GM18519 (cell line): ENCODE results near the gene DNAJB4.

Experiments used
- ATAC-seq: cut with Tn5 transposase; IDR thresholded peaks from one replicate; pipeline ENCODE4 v1.9.1; 2021; ENCODE audit warnings: mild to moderate bottlenecking, moderate library complexity; ENCODE audit not compliant: unreplicated experiment, low FRiP score

DNAJB4 gene

DNA sequence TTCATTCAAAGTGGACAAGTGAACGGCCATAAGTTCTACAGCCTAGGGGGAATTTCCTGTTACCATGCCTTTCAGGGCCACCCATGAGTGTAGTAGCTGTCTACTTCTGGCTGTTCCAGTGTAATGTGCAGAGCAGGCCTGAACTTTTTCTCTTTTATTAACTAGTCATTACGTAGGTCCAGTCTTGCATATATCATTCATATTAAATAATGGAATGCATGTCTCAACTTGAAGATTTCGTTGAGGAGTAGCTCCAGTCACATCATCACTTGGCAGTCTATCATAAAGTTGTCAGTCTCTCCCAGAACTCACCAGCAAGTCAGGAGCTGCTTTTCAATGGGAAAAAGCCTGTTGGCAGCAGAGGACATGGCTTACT is 29.0 kb downstream of the DNAJB4 start:
- no peak for ATAC-seq

DNA sequence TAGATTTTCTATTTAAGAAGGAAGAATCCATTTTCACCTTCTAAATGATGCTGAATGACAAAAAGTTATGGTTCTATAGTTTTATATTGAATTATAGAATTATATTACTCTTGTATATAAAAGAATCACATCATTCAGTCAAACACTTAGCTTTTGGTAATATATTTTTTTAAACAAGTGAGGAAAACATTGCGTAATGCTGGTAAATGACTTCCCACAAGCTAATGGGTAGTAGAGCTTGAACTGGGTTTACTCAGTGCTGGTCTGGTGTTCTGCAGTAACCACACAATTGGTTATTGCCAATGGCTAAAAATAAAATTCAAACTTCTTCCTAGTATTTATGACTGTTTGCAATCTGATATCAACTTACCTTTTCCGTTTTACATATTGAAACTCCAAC is 30.4 kb downstream of the DNAJB4 start:
- no peak for ATAC-seq

- ATAC-seq, result no peak
These were observed 31.7 kb downstream of the DNAJB4 start for GRCh38 chr1:78036450-78036849.

DNA sequence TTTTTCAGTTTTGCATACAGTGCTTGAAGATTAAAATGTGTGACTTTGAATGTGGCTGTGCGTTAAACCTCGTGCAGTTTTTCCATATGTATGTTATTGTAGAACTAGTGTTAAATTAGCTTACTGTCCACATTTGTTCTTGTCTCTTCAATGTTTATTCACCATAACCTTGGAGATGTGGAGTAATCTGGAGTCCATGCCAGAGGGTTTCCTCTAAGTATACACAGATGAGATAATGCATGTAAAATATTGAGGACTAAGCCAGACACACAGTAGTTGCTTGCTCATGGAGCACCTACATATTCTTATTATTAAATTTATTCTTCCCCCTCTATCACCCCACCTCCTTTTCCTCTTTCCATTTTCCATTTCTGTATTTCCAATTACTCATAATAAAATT is 33.3 kb downstream of the DNAJB4 start:
- no peak for ATAC-seq

DNA sequence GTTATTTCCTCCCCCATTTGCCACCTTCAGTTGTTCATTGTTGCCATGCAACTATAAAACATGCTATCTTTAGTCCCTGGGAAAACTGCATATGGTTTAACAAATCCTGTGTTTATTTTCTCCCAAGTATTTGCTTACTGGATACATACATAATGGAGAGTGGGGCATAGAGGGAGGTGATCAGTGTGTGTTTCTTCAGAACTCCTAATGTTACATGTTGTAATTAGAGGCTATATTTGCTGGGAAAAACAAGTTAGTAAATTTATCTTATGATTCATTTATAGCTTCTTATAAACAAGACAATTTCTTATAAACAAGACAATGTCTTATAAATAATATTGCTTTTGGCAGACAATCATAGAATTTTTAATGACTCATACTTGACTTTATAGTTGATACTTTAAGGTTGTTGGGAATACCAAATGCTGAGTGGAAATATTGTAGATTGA is 33.8 kb downstream of the DNAJB4 start:
- ATAC-seq, result no peak

- ATAC-seq, result peak; percentile 43
These were observed 35.8 kb downstream of the DNAJB4 start for GRCh38 chr1:78040484-78041089.

DNA sequence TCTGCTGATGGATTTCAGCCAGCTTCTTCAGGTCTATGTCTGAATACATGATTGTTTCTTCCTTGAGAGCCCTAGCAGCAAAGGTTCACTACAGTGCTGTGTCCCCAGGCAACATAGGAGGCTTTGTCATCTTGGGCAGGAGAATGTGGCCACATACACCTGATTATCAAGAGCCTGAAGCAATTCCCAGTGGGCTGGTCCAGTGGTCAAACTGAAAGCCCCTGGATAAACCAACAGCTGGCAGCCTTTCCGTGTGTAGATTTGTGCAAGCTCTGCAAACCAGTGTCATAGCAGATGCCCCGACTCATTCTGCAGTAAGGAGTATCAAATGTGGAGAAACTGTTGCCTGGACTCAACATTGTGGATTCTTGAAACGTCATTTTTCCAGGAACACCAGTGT is 38.7 kb downstream of the DNAJB4 start:
- ATAC-seq, result no peak

DNA sequence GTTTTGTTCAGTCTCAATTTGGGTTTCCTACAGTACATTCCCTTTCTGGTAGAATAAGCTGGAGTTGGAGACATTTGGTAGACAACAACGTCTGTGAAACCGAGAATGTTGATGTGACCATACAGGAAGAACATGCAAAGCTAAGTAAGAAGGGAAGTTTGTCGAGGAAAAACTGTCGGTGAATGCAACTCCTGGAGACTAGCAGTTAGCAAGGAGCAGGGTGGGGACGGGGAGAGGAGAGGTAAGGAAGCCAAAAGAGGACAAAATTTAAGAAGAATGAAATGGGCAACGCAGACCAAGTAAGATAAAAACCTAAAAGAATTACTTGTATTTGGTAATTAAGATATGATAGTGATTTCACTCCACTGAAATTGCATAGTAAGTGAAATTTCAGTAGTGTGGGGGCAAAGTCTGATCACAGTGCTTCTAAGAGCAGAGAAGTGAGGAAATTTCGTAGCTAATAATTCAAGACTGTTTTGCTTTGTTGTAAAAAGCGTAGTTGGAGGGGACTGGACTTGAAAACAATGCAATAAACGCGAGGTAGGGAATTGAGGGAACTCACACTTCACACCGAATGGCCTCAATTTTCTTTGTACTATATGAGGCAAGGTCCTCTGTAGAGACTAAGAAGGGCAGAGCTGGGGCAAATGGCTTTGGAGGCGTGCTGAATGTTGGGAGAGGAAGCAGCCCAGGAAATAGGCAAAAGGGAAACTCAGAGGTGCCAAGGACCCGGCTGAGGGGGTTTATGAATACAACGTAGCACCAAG is 40.2 kb downstream of the DNAJB4 start:
- ATAC-seq, result no peak

DNA sequence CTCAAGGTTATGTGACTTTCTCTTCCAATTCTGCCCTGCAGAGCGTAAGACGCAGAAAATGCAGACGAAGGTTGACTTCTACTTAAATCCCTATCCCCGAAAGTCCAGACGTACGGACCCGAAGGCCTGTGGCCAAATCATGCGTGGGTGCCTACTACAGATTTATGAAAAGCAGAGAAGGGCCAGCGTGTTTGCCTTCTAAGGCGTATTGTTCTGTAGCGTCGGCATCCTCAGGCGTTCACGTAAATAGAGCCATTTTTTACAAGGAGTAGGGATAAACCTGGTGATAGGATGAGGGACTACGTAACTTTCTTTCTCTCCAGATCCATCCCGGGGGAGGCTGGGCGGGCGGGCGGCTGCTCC is 40.8 kb downstream of the DNAJB4 start:
- ATAC-seq, result no peak

DNA sequence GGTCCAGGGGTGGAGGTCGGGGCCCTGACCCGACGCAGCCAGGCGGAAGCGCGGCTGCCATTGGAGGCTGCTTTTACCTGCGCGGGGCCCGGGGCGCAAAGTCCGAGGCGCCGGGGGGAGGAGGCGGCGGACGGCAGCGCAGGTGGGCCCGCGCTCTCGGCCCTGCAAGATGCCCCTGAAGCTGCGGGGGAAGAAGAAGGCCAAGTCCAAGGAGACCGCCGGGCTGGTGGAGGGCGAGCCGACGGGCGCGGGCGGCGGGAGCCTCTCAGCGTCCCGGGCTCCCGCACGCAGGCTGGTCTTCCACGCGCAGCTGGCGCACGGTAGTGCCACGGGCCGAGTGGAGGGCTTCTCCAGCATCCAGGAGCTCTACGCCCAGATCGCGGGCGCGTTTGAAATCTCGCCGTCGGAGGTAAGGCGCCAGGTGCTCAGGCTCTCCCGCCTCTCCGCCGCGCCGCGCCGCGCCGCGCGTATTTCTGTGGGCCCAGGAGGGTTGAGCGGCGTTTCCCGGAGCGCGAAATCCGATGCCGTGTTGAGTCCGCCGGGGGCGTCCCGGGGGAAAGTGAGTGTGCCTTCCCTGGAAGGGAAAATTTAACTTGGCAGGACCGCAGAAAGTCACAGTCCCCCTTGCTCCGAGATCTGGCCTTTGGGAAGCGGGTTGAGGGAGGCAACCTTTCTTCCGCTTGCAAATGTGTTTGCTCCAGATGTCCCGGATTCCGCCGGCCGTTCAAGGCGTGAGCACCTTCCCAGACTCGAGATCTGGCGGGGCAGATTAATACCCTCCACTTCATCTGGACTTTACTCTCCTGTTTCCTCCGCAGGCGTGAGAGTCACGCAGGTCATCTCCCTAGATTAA is 41.4 kb downstream of the DNAJB4 start, which contains the start of gene GIPC2:
Gene GIPC2, plus strand, starts transcription at position 41 of the 853 bp plus-strand sequence. Its CDS starts 129 bp downstream, at position 170.
- ATAC-seq, result no peak

- no peak for ATAC-seq
These were observed 42.4 kb downstream of the DNAJB4 start for GRCh38 chr1:78047106-78047505.

- no peak for ATAC-seq
These were observed 42.9 kb downstream of the DNAJB4 start for GRCh38 chr1:78047631-78048030.

- no peak for ATAC-seq
These were observed 43.7 kb downstream of the DNAJB4 start for GRCh38 chr1:78048446-78048845.

- no peak for ATAC-seq
These were observed 44.7 kb downstream of the DNAJB4 start for GRCh38 chr1:78049396-78049795.

DNA sequence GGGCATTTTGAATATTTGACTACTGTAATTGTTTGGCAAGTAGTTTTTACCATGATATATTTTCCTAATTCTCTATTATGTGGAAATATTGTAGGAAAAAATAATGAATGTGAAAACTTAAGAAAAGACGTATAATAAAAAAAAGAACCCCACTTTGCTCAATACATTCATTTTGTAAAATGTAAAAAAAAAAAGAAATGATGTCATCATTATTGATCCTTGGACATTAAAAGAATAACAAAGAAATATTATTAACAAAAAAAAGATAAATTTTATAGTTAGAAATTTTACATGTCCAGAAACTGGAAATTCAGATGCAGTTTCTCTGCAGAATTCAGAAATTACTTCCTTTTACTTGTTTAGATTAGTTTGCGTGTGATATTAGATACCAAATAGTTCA is 46.3 kb downstream of the DNAJB4 start:
- ATAC-seq, result no peak

GRCh38 chr1:78052685-78053405 is 48.1 kb downstream of the DNAJB4 start:
- no peak for ATAC-seq

- no peak for ATAC-seq
These were observed 48.8 kb downstream of the DNAJB4 start for GRCh38 chr1:78053498-78053897.

DNA sequence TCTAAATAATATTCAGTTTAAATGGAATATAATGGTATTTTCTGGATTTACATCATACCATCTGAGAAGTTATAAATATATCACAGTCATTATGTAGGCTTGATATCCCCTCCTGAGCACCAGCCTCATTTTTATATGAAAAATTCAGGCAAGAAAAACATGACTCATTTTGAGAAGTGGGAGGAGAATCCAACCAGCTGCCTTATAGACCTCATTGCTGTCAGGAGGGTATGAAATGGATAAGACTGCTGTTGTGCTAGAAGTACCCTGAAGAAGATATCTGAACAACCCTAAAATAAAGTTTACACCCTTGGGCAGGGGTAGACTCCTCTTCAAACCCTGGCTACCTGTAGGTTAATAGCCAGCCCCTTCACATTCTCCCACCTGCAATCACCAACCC is 49.8 kb downstream of the DNAJB4 start:
- ATAC-seq, result no peak

DNA sequence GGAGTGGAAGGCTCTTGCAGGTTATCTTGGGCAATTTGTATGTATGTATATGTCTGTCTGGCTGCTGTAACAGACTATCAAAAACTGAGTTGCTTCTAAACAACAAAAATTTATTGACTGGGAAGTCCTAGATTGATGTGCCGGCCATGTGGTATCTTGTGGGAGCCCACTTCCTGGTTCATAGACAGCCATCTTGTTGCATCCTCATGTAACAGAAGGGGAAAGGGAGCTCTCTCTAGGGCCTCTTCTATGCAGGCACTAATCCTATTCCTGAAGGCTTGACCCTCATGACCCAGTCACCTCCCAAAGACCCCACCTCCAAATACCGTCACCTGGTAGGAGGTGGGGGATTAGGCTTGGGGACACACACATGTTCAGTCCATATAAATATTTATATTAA is 50.2 kb downstream of the DNAJB4 start:
- ATAC-seq, result no peak

- no peak for ATAC-seq
These were observed 50.9 kb downstream of the DNAJB4 start for GRCh38 chr1:78055565-78056132.
